ENCODE measurements around the gene TMEM164.

Gene TMEM164

DNA sequence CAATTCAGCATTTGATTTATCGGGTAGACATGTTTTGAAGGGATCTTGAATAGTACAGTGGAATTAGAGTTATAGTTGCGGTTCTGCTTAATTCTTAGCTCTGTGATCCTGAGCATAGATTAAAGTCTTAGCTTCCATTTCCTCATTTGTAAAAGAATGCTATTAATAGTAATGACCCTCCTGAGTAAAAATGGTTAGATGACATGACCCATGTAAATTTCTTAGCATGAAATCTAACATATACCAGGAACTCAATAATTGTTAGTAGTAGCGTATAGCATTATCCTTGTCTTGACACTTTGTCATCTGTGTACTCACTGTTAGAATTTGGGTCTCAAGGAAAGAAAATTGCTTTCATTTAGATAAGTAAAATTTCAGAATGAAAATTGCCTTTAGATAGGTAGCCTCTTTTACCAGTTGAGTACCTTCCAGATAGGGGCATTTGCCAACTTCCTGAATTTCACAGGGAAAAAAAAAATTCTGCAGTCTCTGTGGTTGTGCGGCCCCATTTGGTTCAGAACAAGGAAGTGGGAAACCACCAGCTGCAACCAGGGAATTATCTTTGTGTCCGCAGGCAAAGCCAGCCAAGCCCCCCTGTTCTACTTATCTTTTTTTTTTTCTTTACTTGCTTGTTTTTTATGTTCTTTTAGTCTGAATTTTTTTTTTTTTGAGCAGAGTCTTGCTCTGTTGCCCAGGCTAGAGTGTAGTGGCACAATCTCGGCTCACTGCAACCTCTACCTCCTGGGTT, 86.9 kb downstream of the TMEM164 start:
- no peak for DNase-seq (ENCODE audit: low spot score)
- H3K27ac ChIP-seq, result no peak overlapping the region
- CTCF ChIA-PET, result no interaction called here
- POLR2A ChIA-PET (ENCODE audit: low non-redundant PET), result no interaction called here
- no peak for TF ChIP-seq CTCF (conservative IDR thresholded peaks at IDR 0.05; ENCODE audit: low read depth)

- TF ChIP-seq CTCF (conservative IDR thresholded peaks at IDR 0.05; ENCODE audit: low read depth), result no peak
- POLR2A ChIA-PET (ENCODE audit: low non-redundant PET), result no interaction called here
- CTCF ChIA-PET, result no interaction called here
Observed at GRCh38 chrX:110097920-110098319, 95.0 kb downstream of the TMEM164 start.

GRCh38 chrX:110103344-110103743, 100.4 kb downstream of the TMEM164 start:
- DNase-seq (ENCODE audit: low spot score), result no peak
- no peak overlapping the region for H3K27ac ChIP-seq
- TF ChIP-seq CTCF (conservative IDR thresholded peaks at IDR 0.05; ENCODE audit: low read depth), result no peak
- ChIA-PET POLR2A (ENCODE audit: low non-redundant PET) (no interaction called here), CTCF (interaction anchor here (0.9 kb wide), 1 partner anchor 43 kb away, joined by 4 read pairs; no protein-coding TSS in a partner anchor)

More at GRCh38 chrX:110097920-110098319, 95.0 kb downstream of the TMEM164 start:
- no peak overlapping the region for H3K27ac ChIP-seq
- no peak for DNase-seq (ENCODE audit: low spot score)

DNA sequence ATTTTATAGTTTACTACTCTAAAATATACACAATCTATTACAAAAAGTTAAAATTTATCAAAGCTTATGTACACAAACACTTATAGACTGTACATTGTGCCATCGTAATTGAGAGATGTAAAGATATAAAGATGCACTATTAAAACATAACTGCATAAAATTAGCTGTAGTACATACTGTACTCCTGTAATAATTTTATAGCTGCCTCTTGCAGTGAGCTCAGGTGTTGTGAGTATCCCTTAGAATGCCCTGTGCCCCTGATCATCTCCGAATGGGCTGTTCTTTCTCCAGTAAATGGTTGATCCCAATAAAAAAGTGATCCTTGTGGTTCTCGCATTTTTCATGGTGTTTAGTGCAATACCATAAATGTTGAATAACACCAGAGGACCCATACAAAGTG, 101.2 kb downstream of the TMEM164 start:
- H3K27ac ChIP-seq, result no peak overlapping the region
- POLR2A ChIA-PET (ENCODE audit: low non-redundant PET), result no interaction called here
- no peak for DNase-seq (ENCODE audit: low spot score)
- no peak for TF ChIP-seq CTCF (conservative IDR thresholded peaks at IDR 0.05; ENCODE audit: low read depth)
- CTCF ChIA-PET, result interaction anchor here (0.9 kb wide), 1 partner anchor 43 kb away, joined by 4 read pairs; no protein-coding TSS in a partner anchor

DNA sequence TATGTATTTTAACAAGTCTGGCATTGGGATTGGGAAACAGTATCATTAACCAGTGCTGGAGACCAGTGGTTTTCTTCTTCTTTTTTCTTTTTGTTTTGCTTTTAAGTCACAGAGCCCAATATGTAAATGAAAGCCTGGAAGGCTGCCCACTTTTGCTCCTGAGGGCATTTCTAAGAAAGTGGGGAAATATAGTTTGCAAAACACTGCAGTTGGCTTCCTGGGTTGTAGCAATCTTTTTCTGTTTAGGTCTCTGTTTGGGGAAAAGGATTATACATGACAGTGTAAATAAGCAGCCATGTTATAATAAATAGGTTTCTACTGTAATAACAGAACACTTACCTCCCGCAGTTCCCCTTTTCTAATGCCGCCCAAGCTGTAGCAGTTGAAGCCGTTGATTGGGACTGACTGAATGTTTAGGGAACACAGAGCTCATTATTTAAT, 105.5 kb downstream of the TMEM164 start:
- H3K27ac ChIP-seq, result no peak overlapping the region
- ChIA-PET CTCF (no interaction called here), POLR2A (ENCODE audit: low non-redundant PET) (no interaction called here)
- no peak for DNase-seq (ENCODE audit: low spot score)
- no peak for TF ChIP-seq CTCF (conservative IDR thresholded peaks at IDR 0.05; ENCODE audit: low read depth)

GRCh38 chrX:110114260-110114776, 111.4 kb downstream of the TMEM164 start:
- POLR2A ChIA-PET (ENCODE audit: low non-redundant PET), result no interaction called here
- no peak overlapping the region for H3K27ac ChIP-seq
- CTCF ChIA-PET, result no interaction called here
- DNase-seq (ENCODE audit: low spot score), result no peak
- TF ChIP-seq CTCF (conservative IDR thresholded peaks at IDR 0.05; ENCODE audit: low read depth), result no peak

Measured in RWPE1 (cell line).